Peyer's patch (tissue), 4 donors: ENCODE results near the gene HEATR1. TPM values are rescaled to one million over a fixed set of nuclear protein-coding genes. Genes with fewer than 3 reads are reported as not detected.
"Not testable (repeated sequence)": the region's sequence is repeated elsewhere in the genome, so short reads cannot be mapped to it uniquely, and the experiment has no call there.

ENCODE experiments used
- DNase-seq, 3 donors: peaks; one replicate each; pipeline ENCODE4 v3.0.0-alpha.2; 2017 to 2019
- H3K27ac ChIP-seq, 4 donors: fragments of 200-600 bp; sonication (generic); one replicate each; pipeline ENCODE4 v1.5.1; 2016 to 2019
- H3K27me3 ChIP-seq, 2 donors: fragments of 200-600 bp; sonication (generic); one replicate each; pipeline ENCODE4 v1.5.1; 2019
- H3K36me3 ChIP-seq, 3 donors: fragments of 200-600 bp; sonication (generic); one replicate each; pipeline ENCODE4 v1.5.1; 2016 to 2019
- H3K4me1 ChIP-seq, 4 donors: fragments of 200-600 bp; sonication (generic); one replicate each; pipeline ENCODE4 v1.5.1; 2016 to 2019
- H3K4me3 ChIP-seq, 4 donors: fragments of 200-600 bp; sonication (generic); 1 replicate in 3 of 4; 2 replicates in 1 of 4; pipeline ENCODE4 v1.5.1; 2016 to 2019; ENCODE audit warnings: mild to moderate bottlenecking in 1 of 4
- H3K9me3 ChIP-seq, 4 donors: fragments of 200-600 bp; sonication (generic); one replicate each; pipeline ENCODE4 v1.5.1; 2016 to 2019; ENCODE audit warnings: mild to moderate bottlenecking in 1 of 4
- POLR2A ChIP-seq, 2 donors: fragments of 450-650 bp; IDR thresholded peaks; one replicate each; pipeline ENCODE4 v1.5.1; 2017; ENCODE audit warnings: antibody characterized with exemption in 2 of 2, mild to moderate bottlenecking in 2 of 2, moderate library complexity in 2 of 2
- total RNA-seq, 4 donors: library from RNA; depleted of rRNA; stranded (reverse); fragments of >200 nt; gene quantifications; one replicate each; pipeline ENCODE4 v1.1.0, GENCODE V29; 2016
- TF ChIP-seq, protein P1 (sequence below), 6 experiments: fragments of 450-650 bp in 4 of 6; fragments of 200-600 bp in 2 of 6; sonication (generic) in 1 of 6; IDR thresholded peaks; one replicate each; pipeline ENCODE4 v1.5.1; 2017 to 2019; ENCODE audit warnings: antibody characterized with exemption in 6 of 6, mild to moderate bottlenecking in 3 of 6, moderate library complexity in 1 of 6

HEATR1 gene
- total RNA-seq, 4 donors from 2014 or later, result 12.8 to 21.5 (median 18.1) TPM

DNA sequence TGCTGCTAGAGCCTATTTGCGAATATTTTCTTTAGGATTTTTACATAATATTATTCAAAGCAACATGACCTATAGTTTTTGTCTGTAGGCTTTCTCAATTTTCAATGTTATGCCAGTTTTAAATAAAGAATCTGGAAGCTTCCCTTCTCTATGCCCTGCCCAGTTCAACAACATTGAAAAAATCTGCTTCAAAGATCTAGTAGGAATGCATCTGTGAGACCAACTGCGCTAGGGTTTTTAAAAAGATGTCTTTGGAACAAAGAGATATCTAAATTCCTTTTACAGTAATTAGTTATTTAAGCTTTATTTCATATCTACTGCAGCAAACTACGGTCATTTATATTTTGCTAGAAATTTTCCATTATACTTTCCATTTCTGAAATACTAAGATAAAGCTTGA is 25.7 kb downstream of the HEATR1 start:
- no peaks in the 10 kb centered on the region for H3K9me3 ChIP-seq
- no peak for DNase-seq
- no peak overlapping the region for H3K4me3 ChIP-seq
- H3K27me3 ChIP-seq, result no peaks in the 10 kb centered on the region
- H3K27ac ChIP-seq, result no peak overlapping the region
- no peaks in the 10 kb centered on the region for H3K4me1 ChIP-seq
- TF ChIP-seq, protein P1, sequence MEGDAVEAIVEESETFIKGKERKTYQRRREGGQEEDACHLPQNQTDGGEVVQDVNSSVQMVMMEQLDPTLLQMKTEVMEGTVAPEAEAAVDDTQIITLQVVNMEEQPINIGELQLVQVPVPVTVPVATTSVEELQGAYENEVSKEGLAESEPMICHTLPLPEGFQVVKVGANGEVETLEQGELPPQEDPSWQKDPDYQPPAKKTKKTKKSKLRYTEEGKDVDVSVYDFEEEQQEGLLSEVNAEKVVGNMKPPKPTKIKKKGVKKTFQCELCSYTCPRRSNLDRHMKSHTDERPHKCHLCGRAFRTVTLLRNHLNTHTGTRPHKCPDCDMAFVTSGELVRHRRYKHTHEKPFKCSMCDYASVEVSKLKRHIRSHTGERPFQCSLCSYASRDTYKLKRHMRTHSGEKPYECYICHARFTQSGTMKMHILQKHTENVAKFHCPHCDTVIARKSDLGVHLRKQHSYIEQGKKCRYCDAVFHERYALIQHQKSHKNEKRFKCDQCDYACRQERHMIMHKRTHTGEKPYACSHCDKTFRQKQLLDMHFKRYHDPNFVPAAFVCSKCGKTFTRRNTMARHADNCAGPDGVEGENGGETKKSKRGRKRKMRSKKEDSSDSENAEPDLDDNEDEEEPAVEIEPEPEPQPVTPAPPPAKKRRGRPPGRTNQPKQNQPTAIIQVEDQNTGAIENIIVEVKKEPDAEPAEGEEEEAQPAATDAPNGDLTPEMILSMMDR (IDR thresholded peaks at IDR 0.05), result no peak
- TF ChIP-seq POLR2A (IDR thresholded peaks at IDR 0.05), result no peak
- H3K36me3 ChIP-seq, result peaks cover 0 to 82% (median 0%) of the 10 kb centered on the region in 3 donors

DNA sequence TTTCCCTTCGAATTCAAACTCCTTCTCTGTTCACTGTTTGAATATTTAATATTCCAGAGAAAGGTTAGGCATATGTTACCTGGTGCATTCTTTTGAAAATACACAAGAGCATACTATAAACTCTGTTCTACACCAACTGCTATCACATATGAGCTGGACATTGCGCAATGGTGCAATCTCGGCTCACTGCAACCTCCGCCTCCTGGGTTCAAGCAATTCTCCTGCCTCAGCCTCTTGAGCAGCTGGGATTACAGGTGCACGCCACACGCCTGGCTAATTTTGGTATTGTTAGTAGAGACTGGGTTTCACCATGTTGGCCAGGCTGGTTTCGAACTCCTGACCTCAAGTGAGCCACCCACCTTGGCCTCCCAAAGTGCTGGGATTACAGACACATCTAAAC is 27.3 kb downstream of the HEATR1 start:
- H3K36me3 ChIP-seq, result peaks cover 0 to 80% (median 0%) of the 10 kb centered on the region in 3 donors
- not testable (repeated sequence) for DNase-seq, H3K27me3 ChIP-seq, H3K9me3 ChIP-seq, H3K27ac ChIP-seq, H3K4me1 ChIP-seq, H3K4me3 ChIP-seq

DNA sequence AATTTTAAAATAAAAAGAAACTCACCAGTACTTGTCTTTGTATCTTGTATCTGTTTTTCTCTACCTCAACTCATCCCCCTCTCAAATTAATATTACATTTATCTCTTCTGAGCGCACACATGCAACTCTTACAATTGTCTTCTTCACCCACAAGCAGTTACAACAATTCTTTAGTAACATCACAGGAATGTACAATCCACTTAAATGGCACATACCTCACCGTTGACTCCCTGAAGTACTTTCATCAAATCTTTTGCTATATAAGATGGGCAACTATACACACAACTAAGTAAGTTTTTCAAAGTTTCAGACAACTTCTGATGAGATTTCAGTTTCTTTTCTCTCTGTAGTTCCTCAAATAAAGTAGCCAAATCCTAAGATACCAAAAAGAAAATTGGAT is 28.3 kb downstream of the HEATR1 start:
- H3K36me3 ChIP-seq, result peaks cover 0 to 80% (median 0%) of the 10 kb centered on the region in 3 donors
- no peak for TF ChIP-seq POLR2A (IDR thresholded peaks at IDR 0.05)
- TF ChIP-seq, protein P1 (IDR thresholded peaks at IDR 0.05), result no peak

DNA sequence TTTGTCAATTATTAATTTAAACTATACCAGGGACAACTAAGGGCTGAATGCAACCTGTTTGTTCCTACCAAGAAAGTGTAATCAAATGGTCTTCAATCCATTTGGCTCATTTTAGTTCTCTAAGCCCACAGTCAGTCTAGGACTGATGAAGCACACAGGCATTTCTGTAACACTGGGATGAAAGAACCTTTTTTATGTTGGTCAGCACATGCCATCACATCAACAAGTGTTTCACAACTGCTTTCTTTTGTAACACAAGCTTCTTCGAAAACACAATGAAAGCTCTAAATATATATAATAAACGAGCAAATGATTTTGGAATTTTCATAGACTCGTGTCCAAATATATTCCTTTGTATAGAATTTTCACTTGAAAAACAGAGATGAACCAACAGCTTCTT is 28.8 kb downstream of the HEATR1 start:
- TF ChIP-seq POLR2A (IDR thresholded peaks at IDR 0.05), result no peak
- TF ChIP-seq, protein P1 (IDR thresholded peaks at IDR 0.05), result no peak
- no peak for DNase-seq
- Histone ChIP-seq H3K27me3 (no peaks in the 10 kb centered on the region), H3K4me3 (no peak overlapping the region), H3K36me3 (peaks cover 0 to 80% (median 0%) of the 10 kb centered on the region in 3 donors), H3K4me1 (no peaks in the 10 kb centered on the region), H3K27ac (no peak overlapping the region), H3K9me3 (no peaks in the 10 kb centered on the region)

More for the DNA sequence above, 28.3 kb downstream of the HEATR1 start:
- Histone ChIP-seq H3K4me1 (no peaks in the 10 kb centered on the region), H3K27ac (no peak overlapping the region), H3K9me3 (no peaks in the 10 kb centered on the region), H3K4me3 (no peak overlapping the region), H3K27me3 (no peaks in the 10 kb centered on the region)
- no peak for DNase-seq

DNA sequence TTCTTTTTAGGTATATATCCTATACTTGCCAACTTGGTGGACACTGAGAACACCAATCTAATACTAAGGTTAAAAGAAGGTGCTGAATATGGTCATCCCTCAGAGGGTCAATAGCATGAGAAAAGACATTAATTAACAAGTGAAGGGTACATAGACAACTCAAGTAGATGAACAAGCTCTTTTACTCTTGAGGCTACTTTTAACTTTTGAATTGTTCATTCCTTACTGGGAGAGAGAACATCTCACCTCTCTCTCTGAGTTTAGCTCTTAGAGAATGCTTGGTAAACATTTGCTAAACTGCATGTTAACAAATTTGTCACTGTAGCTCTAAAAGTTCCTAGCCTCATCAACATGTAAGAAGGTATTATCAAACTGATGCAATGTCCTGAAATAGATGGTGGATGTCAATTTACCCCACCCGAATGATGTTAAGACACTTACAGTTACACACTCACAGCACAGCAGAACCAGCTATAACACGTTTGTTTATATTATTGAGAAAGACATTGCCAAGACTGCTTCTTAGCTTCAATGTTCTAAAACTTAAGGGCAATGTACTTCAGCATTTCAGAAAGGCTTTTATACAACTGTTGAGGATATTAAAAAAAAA is 35.9 kb downstream of the HEATR1 start:
- Histone ChIP-seq H3K4me1 (no peaks in the 10 kb centered on the region), H3K27ac (no peak overlapping the region), H3K9me3 (no peaks in the 10 kb centered on the region), H3K27me3 (no peaks in the 10 kb centered on the region), H3K4me3 (no peak overlapping the region), H3K36me3 (peaks cover 0 to 89% (median 0%) of the 10 kb centered on the region in 3 donors)
- DNase-seq, result no peak
- no peak for TF ChIP-seq POLR2A (IDR thresholded peaks at IDR 0.05)
- TF ChIP-seq, protein P1 (IDR thresholded peaks at IDR 0.05), result no peak

DNA sequence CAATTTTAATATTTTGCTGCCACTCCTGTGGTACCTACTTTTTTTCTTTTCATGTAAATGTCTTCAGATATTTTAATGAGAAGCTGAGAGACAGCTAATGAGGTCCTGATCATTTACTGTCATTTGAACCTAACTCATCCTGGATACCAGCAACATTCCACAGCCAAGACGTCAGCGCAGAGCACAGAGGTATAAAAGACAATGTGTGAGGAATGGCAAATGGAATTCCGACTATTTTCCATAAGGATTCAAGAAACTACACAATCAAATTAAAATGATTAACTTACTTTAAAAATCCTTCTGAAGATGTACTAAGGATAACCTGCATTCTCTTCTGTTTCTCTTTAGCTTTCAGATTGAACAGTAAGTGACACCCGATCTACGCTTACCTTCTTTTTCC is 38.8 kb downstream of the HEATR1 start:
- H3K4me1 ChIP-seq, result no peaks in the 10 kb centered on the region
- no peak overlapping the region for H3K27ac ChIP-seq
- H3K4me3 ChIP-seq, result no peak overlapping the region
- no peaks in the 10 kb centered on the region for H3K27me3 ChIP-seq
- no peak for DNase-seq
- H3K9me3 ChIP-seq, result no peaks in the 10 kb centered on the region
- no peak for TF ChIP-seq POLR2A (IDR thresholded peaks at IDR 0.05)
- TF ChIP-seq, protein P1 (IDR thresholded peaks at IDR 0.05), result no peak
- peaks cover 0 to 75% (median 0%) of the 10 kb centered on the region in 3 donors for H3K36me3 ChIP-seq
